MCF 10A (cell line): ENCODE data around the gene LEMD2. TPM values are rescaled to one million over a fixed set of nuclear protein-coding genes. Genes with fewer than 3 reads are reported as not detected.

ENCODE experiments used
- BruUV-seq: library from RNA; stranded (reverse); fragments of 400-500 nt; replicated peaks from 2 replicates; lab custom pipeline; 2021; lab: Mats Ljungman, UMichigan
- CTCF ChIA-PET: fragments of 300-600 bp; sonication (Branson Sonifier 250); formaldehyde crosslinking; extraction: SDS; loops from one replicate; lab custom pipeline; 2021; ENCODE audit warnings: antibody characterized with exemption, inconsistent platforms; lab: Yijun Ruan, JAX
- POLR2A ChIA-PET: fragments of 300-600, 350-650 bp; sonication (Branson Sonifier 250); formaldehyde crosslinking; extraction: SDS; loops from one replicate; lab custom pipeline; 2020; ENCODE audit warnings: antibody characterized with exemption, inconsistent platforms; lab: Yijun Ruan, JAX
- DNase-seq: peaks from one replicate; pipeline ENCODE4 v3.0.0-alpha.2; 2018; ENCODE audit not compliant: unreplicated experiment
- H3K27ac Mint-ChIP-seq: one replicate; pipeline ENCODE4 v1.8.0; 2022; ENCODE audit warnings: mild to moderate bottlenecking, low read depth, mixed read lengths; ENCODE audit not compliant: unreplicated experiment
- H3K27me3 Mint-ChIP-seq: one replicate; pipeline ENCODE4 v1.8.0; 2022; ENCODE audit warnings: mixed read lengths; ENCODE audit not compliant: insufficient read depth, unreplicated experiment
- H3K36me3 Mint-ChIP-seq: one replicate; pipeline ENCODE4 v1.8.0; 2022; ENCODE audit warnings: mild to moderate bottlenecking, moderate library complexity, mixed read lengths; ENCODE audit not compliant: insufficient read depth, unreplicated experiment
- H3K4me1 Mint-ChIP-seq: one replicate; pipeline ENCODE4 v1.8.0; 2022; ENCODE audit warnings: mixed read lengths; ENCODE audit not compliant: insufficient read depth, unreplicated experiment
- H3K4me3 Mint-ChIP-seq: one replicate; pipeline ENCODE4 v1.8.0; 2022; ENCODE audit warnings: mild to moderate bottlenecking, moderate library complexity, mixed read lengths; ENCODE audit not compliant: unreplicated experiment
- H3K9me3 Mint-ChIP-seq: one replicate; pipeline ENCODE4 v1.8.0; 2022; ENCODE audit warnings: mixed read lengths; ENCODE audit not compliant: unreplicated experiment
- CTCF ChIP-seq: fragments of 200-600 bp; IDR thresholded peaks from one replicate; pipeline ENCODE4 v1.8.0; 2022; ENCODE audit warnings: antibody characterized with exemption, mild to moderate bottlenecking; ENCODE audit not compliant: unreplicated experiment
- intact Hi-C: fragments of 100-400 bp; cut with micrococcal nuclease; formaldehyde crosslinking; loops from 2 replicates; pipeline ENCODE4 v1.14.1; 2022
- total RNA-seq: library from RNA; stranded (reverse); gene quantifications from 2 replicates; pipeline ENCODE4 v1.2.3, GENCODE V29; 2022

Gene LEMD2
- total RNA-seq, 1 experiment from 2014 or later = 70.5 TPM

- CTCF ChIA-PET = interaction anchor here (0.6 to 13.5 kb wide), 2 partner anchors 19 to 389 kb away, joined by 4 to 228 read pairs; partner anchors contain the start of gene IP6K3
- intact Hi-C loops = no loop called here
- H3K4me1 Mint-ChIP-seq = peaks cover 5% of the 10 kb centered on the region
- no peak overlapping the region for H3K27ac Mint-ChIP-seq
- POLR2A ChIA-PET = no interaction called here
- no peaks in the 10 kb centered on the region for H3K27me3 Mint-ChIP-seq
- no peaks in the 10 kb centered on the region for H3K36me3 Mint-ChIP-seq
- H3K4me3 Mint-ChIP-seq = no peak overlapping the region
- H3K9me3 Mint-ChIP-seq = no peaks in the 10 kb centered on the region
- no TSS peak for BruUV-seq
- DNase-seq = no peak
- TF ChIP-seq CTCF = no peak
Observed at GRCh38 chr6:33765368-33765767, 23.6 kb downstream of the LEMD2 start.

- Mint-ChIP-seq H3K9me3 (no peaks in the 10 kb centered on the region), H3K36me3 (no peaks in the 10 kb centered on the region), H3K27me3 (no peaks in the 10 kb centered on the region), H3K27ac (no peak overlapping the region), H3K4me1 (peaks cover 5% of the 10 kb centered on the region), H3K4me3 (no peak overlapping the region)
- no peak for DNase-seq
- POLR2A ChIA-PET = interaction anchor here (0.8 to 1.0 kb wide), 2 partner anchors 18 to 52 kb away, joined by 3 read pairs; partner anchors contain the start of genes IP6K3 and UQCC2
- no peak for TF ChIP-seq CTCF
- BruUV-seq = no TSS peak
- CTCF ChIA-PET = interaction anchor here (1.2 to 13.5 kb wide), 5 partner anchors 8 to 264 kb away, joined by 3 to 228 read pairs (median 35); partner anchors contain the start of genes IP6K3 and UQCC2
- intact Hi-C loops = no loop called here
Observed at GRCh38 chr6:33764036-33764435, 24.9 kb downstream of the LEMD2 start.

GRCh38 chr6:33763483-33763882, 25.4 kb downstream of the LEMD2 start:
- Mint-ChIP-seq H3K4me1 (peaks cover 5% of the 10 kb centered on the region), H3K27ac (no peak overlapping the region), H3K27me3 (no peaks in the 10 kb centered on the region), H3K36me3 (no peaks in the 10 kb centered on the region), H3K4me3 (no peak overlapping the region), H3K9me3 (no peaks in the 10 kb centered on the region)
- no peak for TF ChIP-seq CTCF
- CTCF ChIA-PET = interaction anchor here (0.6 to 13.5 kb wide), 7 partner anchors 9 to 1483 kb away, joined by 3 to 228 read pairs (median 15); partner anchors contain the start of genes IP6K3 and UQCC2
- intact Hi-C loops = loop anchor here (2.0 kb wide), 1 partner anchor 19 kb away; no protein-coding TSS in a partner anchor
- POLR2A ChIA-PET = interaction anchor here (0.8 kb wide), 1 partner anchor 52 kb away, joined by 3 read pairs; the partner anchor contains the start of gene UQCC2
- BruUV-seq = no TSS peak
- no peak for DNase-seq

GRCh38 chr6:33762713-33763112, 26.2 kb downstream of the LEMD2 start:
- no peaks in the 10 kb centered on the region for H3K36me3 Mint-ChIP-seq
- peaks cover 8% of the 10 kb centered on the region for H3K4me1 Mint-ChIP-seq
- no peak for DNase-seq
- H3K27ac Mint-ChIP-seq = no peak overlapping the region
- H3K4me3 Mint-ChIP-seq = no peak overlapping the region
- H3K27me3 Mint-ChIP-seq = no peaks in the 10 kb centered on the region
- intact Hi-C loops = loop anchor here (1.0 to 2.0 kb wide), 4 partner anchors 18 to 177 kb away; partner anchors contain the start of gene UQCC2
- no TSS peak for BruUV-seq
- CTCF ChIA-PET = interaction anchor here (0.6 to 13.5 kb wide), 17 partner anchors 9 to 775 kb away, joined by 3 to 228 read pairs (median 4); partner anchors contain the start of genes IP6K3 and UQCC2
- no peaks in the 10 kb centered on the region for H3K9me3 Mint-ChIP-seq
- POLR2A ChIA-PET = interaction anchor here (1.1 to 2.6 kb wide), 4 partner anchors 9 to 52 kb away, joined by 6 to 13 read pairs (median 10); partner anchors contain the start of genes IP6K3 and UQCC2
- TF ChIP-seq CTCF = no peak
